GM12878 (cell line): ENCODE results near the gene B3GNT3. TPM values are rescaled to one million over a fixed set of nuclear protein-coding genes. Genes with fewer than 3 reads are reported as not detected.

ENCODE experiments used
- CBX5 ChIP-seq: sonication (generic); IDR thresholded peaks from 2 replicates; pipeline ENCODE4 v1.6.1; 2016; ENCODE audit warnings: low read depth, moderate library complexity, mild to moderate bottlenecking, inconsistent platforms
- CEBPB ChIP-seq, 2 experiments: fragments of 150-350 bp in 1 of 2; IDR thresholded peaks; 2 replicates each; pipeline ENCODE4 v1.6.1; 2012 to 2014; ENCODE audit warnings: low read depth in 2 of 2, low read length in 2 of 2, borderline replicate concordance in 1 of 2, inconsistent platforms in 1 of 2
- CREM ChIP-seq: IDR thresholded peaks from 2 replicates; pipeline ENCODE4 v1.6.1; 2014; ENCODE audit warnings: antibody characterized with exemption, low read depth
- EED ChIP-seq: sonication (generic); IDR thresholded peaks from 2 replicates; pipeline ENCODE4 v1.6.1; 2016; ENCODE audit warnings: antibody characterized with exemption, low read depth
- HDAC2 ChIP-seq: fragments of 200-600 bp; sonication (generic); IDR thresholded peaks from 2 replicates; pipeline ENCODE4 v1.6.1; 2017
- IRF4 ChIP-seq: IDR thresholded peaks from 2 replicates; pipeline ENCODE4 v1.6.1; 2011; ENCODE audit warnings: low read depth, low read length
- KAT2A ChIP-seq: conservative IDR thresholded peaks from 2 replicates; pipeline ENCODE4 v1.6.1; 2011; ENCODE audit warnings: low read depth, low read length; ENCODE audit not compliant: control insufficient read depth
- MXI1 ChIP-seq: fragments of 150-350 bp; IDR thresholded peaks from 2 replicates; pipeline ENCODE4 v1.6.1; 2011; ENCODE audit warnings: low read depth, mild to moderate bottlenecking, inconsistent platforms, low read length, improper control_type of control experiment
- MYC ChIP-seq: IDR thresholded peaks from 2 replicates; pipeline ENCODE4 v1.6.1; 2011; ENCODE audit warnings: mild to moderate bottlenecking, low read length, moderate library complexity, inconsistent platforms; ENCODE audit not compliant: insufficient read depth, insufficient replicate concordance, insufficient read length, severe bottlenecking
- PAX5 ChIP-seq: IDR thresholded peaks from 2 replicates; pipeline ENCODE4 v1.6.1; 2011; ENCODE audit warnings: low read depth, low read length, borderline replicate concordance
- PAX8 ChIP-seq: fragments of 450-650 bp; IDR thresholded peaks from 2 replicates; pipeline ENCODE4 v1.6.1; 2017; ENCODE audit warnings: mild to moderate bottlenecking, moderate library complexity
- POLR2AphosphoS5 ChIP-seq: IDR thresholded peaks from 2 replicates; pipeline ENCODE4 v1.6.1; 2011; ENCODE audit warnings: mild to moderate bottlenecking, low read length, inconsistent platforms
- RAD21 ChIP-seq: IDR thresholded peaks from 2 replicates; pipeline ENCODE4 v1.6.1; 2011; ENCODE audit warnings: mild to moderate bottlenecking, low read depth, low read length, moderate library complexity; ENCODE audit not compliant: insufficient read depth
- RELA ChIP-seq: fragments of 450-650 bp; IDR thresholded peaks from 2 replicates; pipeline ENCODE4 v1.8.0; 2014; ENCODE audit warnings: borderline replicate concordance; ENCODE audit not compliant: partially characterized antibody
- SRF ChIP-seq, 2 experiments: IDR thresholded peaks; 2 replicates each; pipeline ENCODE4 v1.6.1; 2011; ENCODE audit warnings: low read depth in 2 of 2, low read length in 2 of 2, mild to moderate bottlenecking in 1 of 2, moderate library complexity in 1 of 2
- YY1 ChIP-seq: IDR thresholded peaks from 2 replicates; pipeline ENCODE4 v1.6.1; 2011; ENCODE audit warnings: low read depth, mild to moderate bottlenecking, low read length
- ZNF217 ChIP-seq: fragments of 450-650 bp; IDR thresholded peaks from 2 replicates; pipeline ENCODE4 v1.6.1; 2017; ENCODE audit warnings: antibody characterized with exemption, mild to moderate bottlenecking
- polyA plus RNA-seq, 11 experiments: library from polyadenylated mRNA; depleted of rRNA in 4 of 11; unstranded in 6 of 11; stranded (reverse) in 5 of 11; fragments of >200 nt; fragmentation: Nextera tagmentation in 4 of 11; fragmentation: Illumina TruSeq in 1 of 11; extraction: Ambion mirVana in 4 of 11; extraction: Trizol in 1 of 11; gene quantifications; 1 replicate in 1 of 11; 2 replicates in 10 of 11; pipeline versions ENCODE4 v1.2.1 to v1.2.3, GENCODE V29; 2011 to 2016; ENCODE audit warnings: inconsistent platforms in 2 of 11, missing spikeins in 2 of 11, low read depth in 1 of 11
- total RNA-seq, 4 experiments: library from RNA; depleted of rRNA in 3 of 4; stranded (reverse); fragments of >200 nt in 3 of 4; fragmentation: Illumina TruSeq in 1 of 4; extraction: Trizol in 1 of 4; gene quantifications; 2 replicates each; pipeline versions ENCODE4 v1.2.1 to v1.2.3, GENCODE V29; 2013 to 2021
- TF ChIP-seq, protein P1 (sequence below): IDR thresholded peaks from 2 replicates; pipeline ENCODE4 v1.6.1; 2012; ENCODE audit warnings: improper control_type of control experiment, low read depth, low read length; ENCODE audit not compliant: insufficient replicate concordance
- TF ChIP-seq, protein P2 (sequence below): fragments of 450-650 bp; IDR thresholded peaks from 2 replicates; pipeline ENCODE4 v1.6.1; 2017; ENCODE audit warnings: antibody characterized with exemption, mild to moderate bottlenecking, moderate library complexity
- TF ChIP-seq, protein P3 (sequence below): fragments of 450-650 bp; IDR thresholded peaks from 2 replicates; pipeline ENCODE4 v1.6.1; 2017; ENCODE audit warnings: mild to moderate bottlenecking

The B3GNT3 gene
- total and polyA plus RNA-seq, 10 of the 15 experiments (the other 5 are each of a cell fraction or from before 2014, with no cell fraction given): not detected

DNA sequence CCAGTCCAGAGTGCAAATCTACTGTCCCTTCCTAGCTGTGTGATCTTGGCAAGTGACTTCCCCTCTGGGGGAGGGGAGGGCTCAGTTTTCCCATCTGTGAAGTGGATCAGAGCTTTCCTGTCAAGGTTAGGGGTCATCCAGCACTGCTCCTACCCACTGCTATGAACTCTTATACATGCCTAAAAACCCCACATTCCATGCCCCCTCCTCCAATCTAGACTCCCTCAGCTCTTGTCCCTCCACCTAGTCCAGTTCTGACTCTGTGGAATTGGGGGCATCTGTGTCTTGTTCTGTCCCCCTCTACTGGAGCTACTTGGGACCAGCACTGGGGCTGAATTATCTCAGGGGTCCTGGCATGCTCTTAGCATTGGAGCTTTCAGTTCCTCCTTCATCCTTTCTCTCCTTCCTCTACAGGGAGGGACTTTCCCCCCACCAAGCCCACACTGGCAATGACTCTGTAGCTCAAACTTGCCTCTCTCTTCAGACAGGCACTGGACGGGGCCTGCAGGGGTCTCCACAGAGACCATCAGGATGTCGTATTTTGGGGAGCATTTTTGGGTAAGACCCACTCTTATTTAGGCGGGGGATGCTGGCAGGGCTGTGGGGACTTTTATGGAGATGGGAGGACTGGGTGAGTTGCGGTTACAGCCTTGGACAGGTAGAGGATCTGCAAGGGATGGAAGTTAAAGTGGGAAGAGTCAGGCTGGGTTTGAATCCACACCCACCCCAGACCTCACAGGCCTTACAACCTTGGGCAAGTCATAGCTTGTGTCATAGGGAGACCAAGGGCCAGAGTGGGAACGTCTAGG is 40.1 kb upstream of the B3GNT3 start (continued):
- TF ChIP-seq, protein P1, sequence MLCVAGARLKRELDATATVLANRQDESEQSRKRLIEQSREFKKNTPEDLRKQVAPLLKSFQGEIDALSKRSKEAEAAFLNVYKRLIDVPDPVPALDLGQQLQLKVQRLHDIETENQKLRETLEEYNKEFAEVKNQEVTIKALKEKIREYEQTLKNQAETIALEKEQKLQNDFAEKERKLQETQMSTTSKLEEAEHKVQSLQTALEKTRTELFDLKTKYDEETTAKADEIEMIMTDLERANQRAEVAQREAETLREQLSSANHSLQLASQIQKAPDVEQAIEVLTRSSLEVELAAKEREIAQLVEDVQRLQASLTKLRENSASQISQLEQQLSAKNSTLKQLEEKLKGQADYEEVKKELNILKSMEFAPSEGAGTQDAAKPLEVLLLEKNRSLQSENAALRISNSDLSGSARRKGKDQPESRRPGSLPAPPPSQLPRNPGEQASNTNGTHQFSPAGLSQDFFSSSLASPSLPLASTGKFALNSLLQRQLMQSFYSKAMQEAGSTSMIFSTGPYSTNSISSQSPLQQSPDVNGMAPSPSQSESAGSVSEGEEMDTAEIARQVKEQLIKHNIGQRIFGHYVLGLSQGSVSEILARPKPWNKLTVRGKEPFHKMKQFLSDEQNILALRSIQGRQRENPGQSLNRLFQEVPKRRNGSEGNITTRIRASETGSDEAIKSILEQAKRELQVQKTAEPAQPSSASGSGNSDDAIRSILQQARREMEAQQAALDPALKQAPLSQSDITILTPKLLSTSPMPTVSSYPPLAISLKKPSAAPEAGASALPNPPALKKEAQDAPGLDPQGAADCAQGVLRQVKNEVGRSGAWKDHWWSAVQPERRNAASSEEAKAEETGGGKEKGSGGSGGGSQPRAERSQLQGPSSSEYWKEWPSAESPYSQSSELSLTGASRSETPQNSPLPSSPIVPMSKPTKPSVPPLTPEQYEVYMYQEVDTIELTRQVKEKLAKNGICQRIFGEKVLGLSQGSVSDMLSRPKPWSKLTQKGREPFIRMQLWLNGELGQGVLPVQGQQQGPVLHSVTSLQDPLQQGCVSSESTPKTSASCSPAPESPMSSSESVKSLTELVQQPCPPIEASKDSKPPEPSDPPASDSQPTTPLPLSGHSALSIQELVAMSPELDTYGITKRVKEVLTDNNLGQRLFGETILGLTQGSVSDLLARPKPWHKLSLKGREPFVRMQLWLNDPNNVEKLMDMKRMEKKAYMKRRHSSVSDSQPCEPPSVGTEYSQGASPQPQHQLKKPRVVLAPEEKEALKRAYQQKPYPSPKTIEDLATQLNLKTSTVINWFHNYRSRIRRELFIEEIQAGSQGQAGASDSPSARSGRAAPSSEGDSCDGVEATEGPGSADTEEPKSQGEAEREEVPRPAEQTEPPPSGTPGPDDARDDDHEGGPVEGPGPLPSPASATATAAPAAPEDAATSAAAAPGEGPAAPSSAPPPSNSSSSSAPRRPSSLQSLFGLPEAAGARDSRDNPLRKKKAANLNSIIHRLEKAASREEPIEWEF: no peak
- TF ChIP-seq RELA: peak; percentile 64
- no peak for TF ChIP-seq KAT2A
- TF ChIP-seq EED: peak; percentile 93
- no peak for TF ChIP-seq SRF (IDR thresholded peaks at IDR 0.05; ENCODE audit: low read depth in 2 of 2, low read length in 2 of 2)
- peak; percentile 50; the same call in 1 of the 2 replicates for TF ChIP-seq RAD21
- TF ChIP-seq, protein P2, sequence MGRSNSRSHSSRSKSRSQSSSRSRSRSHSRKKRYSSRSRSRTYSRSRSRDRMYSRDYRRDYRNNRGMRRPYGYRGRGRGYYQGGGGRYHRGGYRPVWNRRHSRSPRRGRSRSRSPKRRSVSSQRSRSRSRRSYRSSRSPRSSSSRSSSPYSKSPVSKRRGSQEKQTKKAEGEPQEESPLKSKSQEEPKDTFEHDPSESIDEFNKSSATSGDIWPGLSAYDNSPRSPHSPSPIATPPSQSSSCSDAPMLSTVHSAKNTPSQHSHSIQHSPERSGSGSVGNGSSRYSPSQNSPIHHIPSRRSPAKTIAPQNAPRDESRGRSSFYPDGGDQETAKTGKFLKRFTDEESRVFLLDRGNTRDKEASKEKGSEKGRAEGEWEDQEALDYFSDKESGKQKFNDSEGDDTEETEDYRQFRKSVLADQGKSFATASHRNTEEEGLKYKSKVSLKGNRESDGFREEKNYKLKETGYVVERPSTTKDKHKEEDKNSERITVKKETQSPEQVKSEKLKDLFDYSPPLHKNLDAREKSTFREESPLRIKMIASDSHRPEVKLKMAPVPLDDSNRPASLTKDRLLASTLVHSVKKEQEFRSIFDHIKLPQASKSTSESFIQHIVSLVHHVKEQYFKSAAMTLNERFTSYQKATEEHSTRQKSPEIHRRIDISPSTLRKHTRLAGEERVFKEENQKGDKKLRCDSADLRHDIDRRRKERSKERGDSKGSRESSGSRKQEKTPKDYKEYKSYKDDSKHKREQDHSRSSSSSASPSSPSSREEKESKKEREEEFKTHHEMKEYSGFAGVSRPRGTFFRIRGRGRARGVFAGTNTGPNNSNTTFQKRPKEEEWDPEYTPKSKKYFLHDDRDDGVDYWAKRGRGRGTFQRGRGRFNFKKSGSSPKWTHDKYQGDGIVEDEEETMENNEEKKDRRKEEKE: no peak
- no peak for TF ChIP-seq HDAC2
- TF ChIP-seq PAX5: peak; percentile 64; the same call in 1 of the 2 replicates
- peak; percentile 93 for TF ChIP-seq ZNF217
- no peak for TF ChIP-seq MYC
- TF ChIP-seq MXI1: peak; percentile 29
- TF ChIP-seq CEBPB (IDR thresholded peaks at IDR 0.05; ENCODE audit: borderline replicate concordance in 1 of 2, low read depth in 2 of 2, low read length in 2 of 2): no peak
- peak; percentile 94 for TF ChIP-seq IRF4
- no peak for TF ChIP-seq PAX8
- TF ChIP-seq POLR2AphosphoS5: no peak
- 0 out of 2 replicates have a peak, but pooled peaks have one; percentile 67 for TF ChIP-seq CBX5
- peak; percentile 54; the same call in 1 of the 2 replicates for TF ChIP-seq YY1
- TF ChIP-seq, protein P3, sequence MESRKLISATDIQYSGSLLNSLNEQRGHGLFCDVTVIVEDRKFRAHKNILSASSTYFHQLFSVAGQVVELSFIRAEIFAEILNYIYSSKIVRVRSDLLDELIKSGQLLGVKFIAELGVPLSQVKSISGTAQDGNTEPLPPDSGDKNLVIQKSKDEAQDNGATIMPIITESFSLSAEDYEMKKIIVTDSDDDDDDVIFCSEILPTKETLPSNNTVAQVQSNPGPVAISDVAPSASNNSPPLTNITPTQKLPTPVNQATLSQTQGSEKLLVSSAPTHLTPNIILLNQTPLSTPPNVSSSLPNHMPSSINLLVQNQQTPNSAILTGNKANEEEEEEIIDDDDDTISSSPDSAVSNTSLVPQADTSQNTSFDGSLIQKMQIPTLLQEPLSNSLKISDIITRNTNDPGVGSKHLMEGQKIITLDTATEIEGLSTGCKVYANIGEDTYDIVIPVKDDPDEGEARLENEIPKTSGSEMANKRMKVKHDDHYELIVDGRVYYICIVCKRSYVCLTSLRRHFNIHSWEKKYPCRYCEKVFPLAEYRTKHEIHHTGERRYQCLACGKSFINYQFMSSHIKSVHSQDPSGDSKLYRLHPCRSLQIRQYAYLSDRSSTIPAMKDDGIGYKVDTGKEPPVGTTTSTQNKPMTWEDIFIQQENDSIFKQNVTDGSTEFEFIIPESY: no peak; the same call in 1 of the 2 replicates
- TF ChIP-seq CREM: peak; percentile 71
